ENCODE results near the gene MLH3. TPM values are rescaled to one million over a fixed set of nuclear protein-coding genes. Genes with fewer than 3 reads are reported as not detected.
A peak's percentile ranks its signal among the peaks of the same experiment; 100 is the strongest.
"Not testable (repeated sequence)": the region's sequence is repeated elsewhere in the genome, so short reads cannot be mapped to it uniquely, and the experiment has no call there.

The MLH3 gene
- polyA plus RNA-seq, 1 donor from 2014 or later = 17.3 TPM

DNA sequence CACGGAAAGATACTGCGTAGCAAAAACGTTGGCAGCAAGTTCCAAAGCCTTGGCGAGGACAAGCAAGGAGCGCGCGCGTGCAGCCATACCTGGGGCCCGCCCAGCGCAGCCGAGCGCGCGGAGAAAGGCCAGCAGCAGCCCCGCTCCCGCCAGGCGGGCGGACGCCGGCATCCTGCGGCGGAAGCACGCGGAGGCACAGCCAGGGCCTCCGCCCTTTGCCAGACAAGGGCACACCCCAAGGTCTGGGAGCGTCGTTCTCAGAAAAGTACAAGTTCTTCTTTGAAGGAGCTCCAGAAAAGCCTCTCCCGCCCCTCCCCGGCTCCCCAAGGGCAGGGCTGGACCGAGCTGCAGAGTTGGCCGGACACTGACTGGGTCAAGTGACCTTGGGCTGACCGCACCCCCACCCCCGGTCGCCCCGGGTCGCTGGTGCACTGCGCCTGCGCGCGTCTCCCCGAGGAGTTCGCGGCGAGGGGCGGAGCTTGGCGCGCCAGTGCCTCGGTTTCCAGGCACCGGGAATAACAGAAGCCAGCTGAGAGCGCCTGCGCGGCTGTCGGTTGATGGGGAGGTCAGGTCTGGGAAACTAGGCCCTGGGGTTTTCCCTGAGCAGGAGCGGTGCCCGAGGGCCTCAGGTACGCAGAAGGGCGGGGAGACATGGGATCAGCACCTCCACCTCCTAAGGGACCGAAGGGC, 18.0 kb upstream of the MLH3 start, which contains the start of gene ZC2HC1C:
ZC2HC1C (plus strand) TSS at position 521 of the 690 bp plus-strand sequence. CDS start 933 bp downstream, outside the sequence.
- TF ChIP-seq MXI1 (conservative IDR thresholded peaks at IDR 0.05; ENCODE audit: poor library complexity, severe bottlenecking) (peak; percentile 63), EP300 (conservative IDR thresholded peaks at IDR 0.05; ENCODE audit: poor library complexity, severe bottlenecking) (no peak), POLR2AphosphoS5 (IDR thresholded peaks at IDR 0.05) (peak; percentile 70)
- TF ChIP-seq, protein P1, sequence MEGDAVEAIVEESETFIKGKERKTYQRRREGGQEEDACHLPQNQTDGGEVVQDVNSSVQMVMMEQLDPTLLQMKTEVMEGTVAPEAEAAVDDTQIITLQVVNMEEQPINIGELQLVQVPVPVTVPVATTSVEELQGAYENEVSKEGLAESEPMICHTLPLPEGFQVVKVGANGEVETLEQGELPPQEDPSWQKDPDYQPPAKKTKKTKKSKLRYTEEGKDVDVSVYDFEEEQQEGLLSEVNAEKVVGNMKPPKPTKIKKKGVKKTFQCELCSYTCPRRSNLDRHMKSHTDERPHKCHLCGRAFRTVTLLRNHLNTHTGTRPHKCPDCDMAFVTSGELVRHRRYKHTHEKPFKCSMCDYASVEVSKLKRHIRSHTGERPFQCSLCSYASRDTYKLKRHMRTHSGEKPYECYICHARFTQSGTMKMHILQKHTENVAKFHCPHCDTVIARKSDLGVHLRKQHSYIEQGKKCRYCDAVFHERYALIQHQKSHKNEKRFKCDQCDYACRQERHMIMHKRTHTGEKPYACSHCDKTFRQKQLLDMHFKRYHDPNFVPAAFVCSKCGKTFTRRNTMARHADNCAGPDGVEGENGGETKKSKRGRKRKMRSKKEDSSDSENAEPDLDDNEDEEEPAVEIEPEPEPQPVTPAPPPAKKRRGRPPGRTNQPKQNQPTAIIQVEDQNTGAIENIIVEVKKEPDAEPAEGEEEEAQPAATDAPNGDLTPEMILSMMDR (IDR thresholded peaks at IDR 0.05; ENCODE audit: poor library complexity, severe bottlenecking) = no peak
- H3K27ac ChIP-seq (ENCODE audit: low read length) = no peak within 1 kb of the TSS
- H3K9me2 ChIP-seq (ENCODE audit: insufficient read depth, low read length) = no peaks in the 10 kb centered on the region
- H4K20me1 ChIP-seq (ENCODE audit: insufficient read depth) = no peaks in the 10 kb centered on the region
- peak within 1 kb of the TSS; percentile 74 for H2AFZ ChIP-seq (ENCODE audit: low read depth, low read length)
- peak within 1 kb of the TSS; percentile 91 for H3K4me3 ChIP-seq (ENCODE audit: low read length)
- no peaks in the 10 kb centered on the region for H3K27me3 ChIP-seq (ENCODE audit: insufficient read depth, low read depth, low read length)
- peak within 1 kb of the TSS; percentile 69 for H3K9ac ChIP-seq (ENCODE audit: low read length)
- no peaks in the 10 kb centered on the region for H3K79me2 ChIP-seq (replicated peaks; ENCODE audit: insufficient read depth, low read length)
- H3K4me2 ChIP-seq (ENCODE audit: low read length) = peak within 1 kb of the TSS; percentile 65
- no peaks in the 10 kb centered on the region for H3K36me3 ChIP-seq (ENCODE audit: insufficient read depth, low read length)
- H3K9me3 ChIP-seq (ENCODE audit: low read length) = no peaks in the 10 kb centered on the region
- H3F3A ChIP-seq (ENCODE audit: insufficient read depth, low read length, poor library complexity, severe bottlenecking) = no peaks in the 10 kb centered on the region

DNA sequence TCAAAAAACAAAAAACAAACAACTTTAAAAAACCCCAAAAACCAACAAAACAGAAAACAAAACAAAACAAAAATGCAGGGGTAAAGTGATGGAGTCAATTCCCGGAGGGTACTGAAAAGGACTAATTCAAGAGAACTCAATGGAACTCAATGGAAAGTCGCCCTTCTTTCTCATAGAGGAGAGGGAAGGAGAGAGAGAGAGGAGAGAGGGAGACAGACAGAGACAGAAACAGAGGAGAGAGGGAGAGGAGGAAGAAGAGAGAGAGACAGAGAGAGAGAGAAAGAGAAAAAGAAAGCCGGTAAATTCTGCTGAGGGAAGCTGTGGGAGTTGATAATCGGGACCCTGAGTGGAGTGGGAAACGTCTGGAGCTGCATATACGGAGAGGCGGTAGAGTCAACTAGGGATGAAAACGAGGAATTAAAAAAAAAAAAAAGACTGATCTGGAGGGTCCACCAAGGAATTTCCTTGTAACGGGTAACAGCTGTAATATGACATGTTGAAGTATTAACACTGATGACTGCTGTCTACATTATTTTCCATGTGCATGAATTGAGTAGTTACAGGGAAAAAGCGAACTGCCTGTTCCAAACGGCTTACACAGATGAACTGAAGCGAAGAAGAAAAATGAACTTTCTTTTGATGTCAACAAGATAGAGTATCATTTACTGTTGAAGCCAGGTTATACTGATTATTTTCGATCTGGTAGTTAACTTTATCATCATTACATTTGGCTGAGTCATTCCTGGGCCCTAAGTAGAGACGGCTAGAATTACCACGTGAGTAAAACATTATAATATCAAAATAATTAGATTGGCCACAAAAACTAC, 17.2 kb upstream of the MLH3 start:
- no peaks in the 10 kb centered on the region for H3K27me3 ChIP-seq (ENCODE audit: insufficient read depth, low read depth, low read length)
- peak overlapping the region; percentile 91 for H3K4me3 ChIP-seq (ENCODE audit: low read length)
- H3K36me3 ChIP-seq (ENCODE audit: insufficient read depth, low read length) = no peaks in the 10 kb centered on the region
- no peaks in the 10 kb centered on the region for H3K9me3 ChIP-seq (ENCODE audit: low read length)
- no peaks in the 10 kb centered on the region for H3F3A ChIP-seq (ENCODE audit: insufficient read depth, low read length, poor library complexity, severe bottlenecking)
- TF ChIP-seq POLR2AphosphoS5 (IDR thresholded peaks at IDR 0.05) = no peak
- no peak for TF ChIP-seq SMC3 (conservative IDR thresholded peaks at IDR 0.05; ENCODE audit: poor library complexity)
- TF ChIP-seq, protein P2, sequence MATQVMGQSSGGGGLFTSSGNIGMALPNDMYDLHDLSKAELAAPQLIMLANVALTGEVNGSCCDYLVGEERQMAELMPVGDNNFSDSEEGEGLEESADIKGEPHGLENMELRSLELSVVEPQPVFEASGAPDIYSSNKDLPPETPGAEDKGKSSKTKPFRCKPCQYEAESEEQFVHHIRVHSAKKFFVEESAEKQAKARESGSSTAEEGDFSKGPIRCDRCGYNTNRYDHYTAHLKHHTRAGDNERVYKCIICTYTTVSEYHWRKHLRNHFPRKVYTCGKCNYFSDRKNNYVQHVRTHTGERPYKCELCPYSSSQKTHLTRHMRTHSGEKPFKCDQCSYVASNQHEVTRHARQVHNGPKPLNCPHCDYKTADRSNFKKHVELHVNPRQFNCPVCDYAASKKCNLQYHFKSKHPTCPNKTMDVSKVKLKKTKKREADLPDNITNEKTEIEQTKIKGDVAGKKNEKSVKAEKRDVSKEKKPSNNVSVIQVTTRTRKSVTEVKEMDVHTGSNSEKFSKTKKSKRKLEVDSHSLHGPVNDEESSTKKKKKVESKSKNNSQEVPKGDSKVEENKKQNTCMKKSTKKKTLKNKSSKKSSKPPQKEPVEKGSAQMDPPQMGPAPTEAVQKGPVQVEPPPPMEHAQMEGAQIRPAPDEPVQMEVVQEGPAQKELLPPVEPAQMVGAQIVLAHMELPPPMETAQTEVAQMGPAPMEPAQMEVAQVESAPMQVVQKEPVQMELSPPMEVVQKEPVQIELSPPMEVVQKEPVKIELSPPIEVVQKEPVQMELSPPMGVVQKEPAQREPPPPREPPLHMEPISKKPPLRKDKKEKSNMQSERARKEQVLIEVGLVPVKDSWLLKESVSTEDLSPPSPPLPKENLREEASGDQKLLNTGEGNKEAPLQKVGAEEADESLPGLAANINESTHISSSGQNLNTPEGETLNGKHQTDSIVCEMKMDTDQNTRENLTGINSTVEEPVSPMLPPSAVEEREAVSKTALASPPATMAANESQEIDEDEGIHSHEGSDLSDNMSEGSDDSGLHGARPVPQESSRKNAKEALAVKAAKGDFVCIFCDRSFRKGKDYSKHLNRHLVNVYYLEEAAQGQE (IDR thresholded peaks at IDR 0.05; ENCODE audit: borderline replicate concordance) = no peak
- TF ChIP-seq RAD21 (conservative IDR thresholded peaks at IDR 0.05) = no peak
- no peak for TF ChIP-seq EZH2 (IDR thresholded peaks at IDR 0.05; ENCODE audit: borderline replicate concordance, insufficient read depth, low read length, poor library complexity, severe bottlenecking)
- no peak for TF ChIP-seq TAF1 (IDR thresholded peaks at IDR 0.05; ENCODE audit: low read depth)
- TF ChIP-seq EP300 (conservative IDR thresholded peaks at IDR 0.05; ENCODE audit: poor library complexity, severe bottlenecking) = no peak
- TF ChIP-seq MXI1 (conservative IDR thresholded peaks at IDR 0.05; ENCODE audit: poor library complexity, severe bottlenecking) = no peak
- H3K79me2 ChIP-seq (replicated peaks; ENCODE audit: insufficient read depth, low read length) = no peaks in the 10 kb centered on the region
- peak overlapping the region; percentile 74 for H2AFZ ChIP-seq (ENCODE audit: low read depth, low read length)
- peak overlapping the region; percentile 65 for H3K4me2 ChIP-seq (ENCODE audit: low read length)
- H4K20me1 ChIP-seq (ENCODE audit: insufficient read depth) = no peaks in the 10 kb centered on the region
- peak overlapping the region; percentile 69 for H3K9ac ChIP-seq (ENCODE audit: low read length)
- no peaks in the 10 kb centered on the region for H3K9me2 ChIP-seq (ENCODE audit: insufficient read depth, low read length)
- H3K27ac ChIP-seq (ENCODE audit: low read length) = no peak overlapping the region

DNA sequence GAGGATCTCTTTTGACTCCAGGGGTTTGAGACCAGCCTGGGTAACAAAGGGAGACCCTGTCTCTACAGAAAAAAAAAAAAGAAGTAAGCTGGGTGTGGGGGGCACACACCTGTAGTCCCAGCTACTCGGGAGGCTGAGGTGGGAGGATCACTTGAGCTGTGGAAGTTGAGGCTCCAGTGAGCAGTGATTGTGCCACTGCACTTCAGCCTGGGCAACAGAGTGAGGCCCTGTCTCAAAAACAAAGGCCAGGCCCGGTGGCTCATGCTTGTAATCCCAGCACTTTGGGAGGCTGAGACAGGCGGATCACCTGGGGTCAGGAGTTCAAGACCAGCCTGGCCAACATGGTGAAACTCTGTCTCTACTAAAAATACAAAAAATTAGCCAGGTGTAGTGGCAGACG, 16.5 kb upstream of the MLH3 start:
- not testable (repeated sequence) for H3K9me3 ChIP-seq (ENCODE audit: low read length); H3K79me2 ChIP-seq (replicated peaks; ENCODE audit: insufficient read depth, low read length); H3K9ac ChIP-seq (ENCODE audit: low read length); H3K36me3 ChIP-seq (ENCODE audit: insufficient read depth, low read length); H3K27me3 ChIP-seq (ENCODE audit: insufficient read depth, low read depth, low read length); H3K4me3 ChIP-seq (ENCODE audit: low read length); H3K27ac ChIP-seq (ENCODE audit: low read length); H3K9me2 ChIP-seq (ENCODE audit: insufficient read depth, low read length); H3K4me2 ChIP-seq (ENCODE audit: low read length); H4K20me1 ChIP-seq (ENCODE audit: insufficient read depth); H3F3A ChIP-seq (ENCODE audit: insufficient read depth, low read length, poor library complexity, severe bottlenecking); H2AFZ ChIP-seq (ENCODE audit: low read depth, low read length)

Measured in neural cell (in vitro differentiated cells).